GM19328 (cell line): Measurements from ENCODE around the gene CCDC8.

Source experiments
- ATAC-seq: cut with Tn5 transposase; IDR thresholded peaks from one replicate; pipeline ENCODE4 v1.9.1; 2021; ENCODE audit warnings: mild to moderate bottlenecking, moderate library complexity; ENCODE audit not compliant: unreplicated experiment

CCDC8 gene

DNA sequence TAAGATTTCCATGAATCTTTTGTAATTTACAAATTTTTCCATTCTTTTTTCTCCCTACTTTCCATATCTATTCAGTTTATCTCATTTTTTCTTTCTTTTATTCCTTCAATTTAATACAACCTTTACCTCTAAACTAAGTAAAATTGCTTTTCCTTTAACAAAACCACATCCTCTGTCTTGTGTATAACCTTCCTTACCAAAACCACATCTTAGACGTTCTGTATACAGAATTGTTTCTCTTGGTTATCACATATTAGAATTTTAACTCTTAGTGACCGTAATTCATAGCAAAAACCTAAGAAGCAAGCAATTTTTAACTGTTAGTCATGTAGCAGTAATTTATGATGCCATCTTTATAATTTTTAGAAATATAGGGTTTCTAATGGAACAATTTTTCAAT lies 51.4 kb downstream of the CCDC8 start:
- ATAC-seq, result no peak
